Mesenchymal stem cell (in vitro differentiated cells and primary cell): ENCODE results near the gene C13orf46. TPM values are rescaled to one million over a fixed set of nuclear protein-coding genes. Genes with fewer than 3 reads are reported as not detected.

ENCODE experiments used
- DNase-seq: peaks from one replicate; pipeline ENCODE4 v3.0.0-alpha.2; 2013
- H2AFZ ChIP-seq: one replicate; pipeline ENCODE4 v1.6.1; 2013; ENCODE audit warnings: low read depth, mild to moderate bottlenecking, control low read depth, inconsistent platforms, low read length, moderate library complexity
- H2AK5ac ChIP-seq: 2 replicates; pipeline ENCODE4 v1.6.1; 2013; ENCODE audit warnings: low read length, moderate library complexity, mild to moderate bottlenecking, inconsistent platforms; ENCODE audit not compliant: severe bottlenecking
- H2BK120ac ChIP-seq: one replicate; pipeline ENCODE4 v1.6.1; 2013; ENCODE audit warnings: low read depth, mild to moderate bottlenecking, inconsistent platforms, low read length, moderate library complexity
- H2BK12ac ChIP-seq, 2 experiments: one replicate each; pipeline ENCODE4 v1.6.1; 2013; ENCODE audit warnings: inconsistent platforms in 2 of 2, low read length in 2 of 2, mild to moderate bottlenecking in 2 of 2, moderate library complexity in 2 of 2, control low read depth in 1 of 2
- H2BK15ac ChIP-seq: one replicate; pipeline ENCODE4 v1.6.1; 2013; ENCODE audit warnings: mild to moderate bottlenecking, low read depth, inconsistent platforms; ENCODE audit not compliant: poor library complexity, severe bottlenecking
- H2BK5ac ChIP-seq: 2 replicates; pipeline ENCODE4 v1.6.1; 2013; ENCODE audit warnings: low read depth, mild to moderate bottlenecking, low read length, control low read depth, inconsistent platforms; ENCODE audit not compliant: poor library complexity, severe bottlenecking
- H3K14ac ChIP-seq, 2 experiments: one replicate each; pipeline ENCODE4 v1.6.1; 2013; ENCODE audit warnings: inconsistent platforms in 2 of 2, low read length in 2 of 2, control low read depth in 1 of 2, mild to moderate bottlenecking in 1 of 2, moderate library complexity in 1 of 2
- H3K18ac ChIP-seq, 2 experiments: one replicate each; pipeline ENCODE4 v1.6.1; 2013; ENCODE audit warnings: inconsistent platforms in 2 of 2, low read length in 2 of 2, control low read depth in 1 of 2, low read depth in 1 of 2, mild to moderate bottlenecking in 1 of 2
- H3K23ac ChIP-seq, 2 experiments: one replicate each; pipeline ENCODE4 v1.6.1; 2013; ENCODE audit warnings: inconsistent platforms in 2 of 2, low read length in 2 of 2, mild to moderate bottlenecking in 2 of 2, moderate library complexity in 2 of 2, control low read depth in 1 of 2
- H3K27ac ChIP-seq: 2 replicates; pipeline ENCODE4 v1.5.1; 2013; ENCODE audit warnings: mild to moderate bottlenecking, moderate library complexity, low read length, control low read depth, inconsistent platforms; ENCODE audit not compliant: poor library complexity, severe bottlenecking
- H3K27me3 ChIP-seq, 2 experiments: 2 replicates each; pipeline versions ENCODE4 v1.6.1 to v1.7.0; 2013; ENCODE audit warnings: low read length in 2 of 2, mild to moderate bottlenecking in 2 of 2, moderate library complexity in 2 of 2, control low read depth in 1 of 2, inconsistent platforms in 1 of 2; ENCODE audit not compliant: control insufficient read depth in 1 of 2, insufficient read depth in 1 of 2
- H3K36me3 ChIP-seq, 2 experiments: 2 replicates each; pipeline versions ENCODE4 v1.6.1 to v1.7.0; 2013; ENCODE audit warnings: low read length in 2 of 2, control low read depth in 1 of 2, inconsistent platforms in 1 of 2, low read depth in 1 of 2, mild to moderate bottlenecking in 1 of 2; ENCODE audit not compliant: insufficient read depth in 2 of 2, control insufficient read depth in 1 of 2
- H3K4ac ChIP-seq, 2 experiments: one replicate each; pipeline ENCODE4 v1.6.1; 2013; ENCODE audit warnings: inconsistent platforms in 2 of 2, low read length in 2 of 2, mild to moderate bottlenecking in 2 of 2, moderate library complexity in 2 of 2, control low read depth in 1 of 2, low read depth in 1 of 2
- H3K4me1 ChIP-seq: 2 replicates; pipeline ENCODE4 v1.6.1; 2013; ENCODE audit warnings: low read depth, low read length, control low read depth; ENCODE audit not compliant: control insufficient read depth, insufficient read depth
- H3K4me2 ChIP-seq: 2 replicates; pipeline ENCODE4 v1.6.1; 2013; ENCODE audit warnings: low read length, mild to moderate bottlenecking, inconsistent platforms; ENCODE audit not compliant: poor library complexity, severe bottlenecking
- H3K4me3 ChIP-seq, 2 experiments: 2 replicates each; pipeline versions ENCODE4 v1.5.1 to v1.7.0; 2013; ENCODE audit warnings: low read length in 2 of 2, mild to moderate bottlenecking in 2 of 2, control low read depth in 1 of 2, low read depth in 1 of 2; ENCODE audit not compliant: insufficient read depth in 1 of 2
- H3K79me1 ChIP-seq: replicated peaks from 2 replicates; pipeline ENCODE4 v1.6.1; 2013; ENCODE audit warnings: mild to moderate bottlenecking, control low read depth, low read length, inconsistent platforms; ENCODE audit not compliant: poor library complexity, severe bottlenecking
- H3K9ac ChIP-seq: 2 replicates; pipeline ENCODE4 v1.7.0; 2013; ENCODE audit warnings: mild to moderate bottlenecking, low read length, moderate library complexity
- H3K9me3 ChIP-seq: 2 replicates; pipeline ENCODE4 v1.7.0; 2013; ENCODE audit warnings: mild to moderate bottlenecking, low read length; ENCODE audit not compliant: control insufficient read depth
- H4K8ac ChIP-seq: one replicate; pipeline ENCODE4 v1.6.1; 2013; ENCODE audit warnings: inconsistent platforms, mild to moderate bottlenecking, low read length, moderate library complexity
- H4K91ac ChIP-seq: one replicate; pipeline ENCODE4 v1.6.1; 2013; ENCODE audit warnings: mild to moderate bottlenecking, low read length, inconsistent platforms
- WGBS: methylation state at CpG from one replicate; pipeline ENCODE4 v1.1.7; 2013; ENCODE audit warnings: mixed read lengths; 5-methylcytosine and 5-hydroxymethylcytosine counted together
- polyA plus RNA-seq, 2 experiments: library from polyadenylated mRNA; stranded (reverse); fragments of 200-250 nt; gene quantifications; one replicate each; pipeline ENCODE4 v1.2.3, GENCODE V29; 2013

The C13orf46 gene
- 0.43 TPM for polyA plus RNA-seq (2013, experiment 1 of 2)
- polyA plus RNA-seq (2013, experiment 2 of 2) = 0.45 TPM

DNA sequence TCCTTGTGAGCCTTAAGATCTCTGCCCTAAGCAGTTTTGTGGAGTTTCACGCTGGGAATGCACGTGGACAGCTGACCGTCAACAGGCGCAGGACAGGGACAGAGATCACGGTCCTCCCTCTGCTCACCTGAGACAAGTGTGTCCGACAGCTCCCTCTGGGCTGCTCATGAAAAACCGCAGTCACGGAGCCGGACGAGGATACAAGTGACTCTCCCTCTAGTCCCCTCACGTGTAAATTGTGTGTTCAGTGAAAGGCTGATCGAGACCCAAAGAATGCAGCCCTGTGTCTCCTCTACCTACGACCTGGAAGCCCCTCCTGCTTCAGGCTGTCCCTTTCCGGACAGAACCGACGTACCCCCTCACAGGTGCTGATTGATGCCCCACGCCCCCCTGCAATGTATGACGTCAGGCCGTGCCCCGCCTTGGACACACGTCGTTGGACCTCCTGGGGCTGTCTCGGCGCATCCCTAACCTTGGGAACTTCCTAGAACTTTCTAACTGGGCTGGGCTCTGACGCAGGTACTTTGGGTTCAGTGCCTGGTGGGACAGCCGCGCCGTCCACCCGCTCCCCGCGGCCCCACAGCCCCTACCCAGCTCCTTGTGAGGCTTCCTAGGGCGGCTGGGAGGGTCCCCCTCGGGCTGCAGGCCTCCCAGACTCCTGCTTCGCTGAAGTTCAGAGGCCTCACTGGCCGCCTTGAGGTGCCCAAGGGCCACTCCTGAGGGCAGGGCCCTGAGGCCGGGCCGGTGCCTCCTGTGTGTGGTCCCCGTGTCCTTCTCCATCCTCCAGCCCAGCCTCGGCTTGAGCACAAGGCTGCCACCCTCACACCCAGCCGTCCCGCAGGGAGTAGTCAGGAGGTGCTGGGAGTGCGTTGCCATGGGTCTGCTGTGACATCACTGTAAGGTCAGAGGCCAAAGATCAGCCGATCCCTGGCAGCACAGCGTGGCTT is at the start of gene C13orf46:
C13orf46 (minus strand) TSS at position 859 of the 947 bp plus-strand sequence; CDS start at position 780, 79 bp downstream.
- no peak within 1 kb of the TSS for H3K14ac ChIP-seq
- no peak within 1 kb of the TSS for H3K27ac ChIP-seq
- no peak within 1 kb of the TSS for H2BK5ac ChIP-seq
- H3K23ac ChIP-seq = no peak within 1 kb of the TSS
- peaks cover 80 to 89% of the 10 kb centered on the region in 2 experiments for H3K36me3 ChIP-seq
- H3K4me2 ChIP-seq = no peak within 1 kb of the TSS
- DNase-seq = no peak
- 95% methylated on average over 43 of the region's 44 CpGs for WGBS
- H3K27me3 ChIP-seq = no peaks in the 10 kb centered on the region
- H2BK120ac ChIP-seq = no peak within 1 kb of the TSS
- H3K9me3 ChIP-seq = no peaks in the 10 kb centered on the region
- H3K4me3 ChIP-seq = peak within 1 kb of the TSS in 1 of 2 experiments; percentile 5
- H2BK12ac ChIP-seq = no peak within 1 kb of the TSS
- H3K9ac ChIP-seq = no peak within 1 kb of the TSS
- no peak within 1 kb of the TSS for H3K4ac ChIP-seq
- H3K79me1 ChIP-seq = peaks cover 44% of the 10 kb centered on the region
- H2AK5ac ChIP-seq = no peak within 1 kb of the TSS
- no peak within 1 kb of the TSS for H4K8ac ChIP-seq
- no peak within 1 kb of the TSS for H2AFZ ChIP-seq
- H2BK15ac ChIP-seq = no peak within 1 kb of the TSS
- no peak within 1 kb of the TSS for H3K18ac ChIP-seq
- peaks cover 24% of the 10 kb centered on the region for H3K4me1 ChIP-seq
- H4K91ac ChIP-seq = no peak within 1 kb of the TSS

DNA sequence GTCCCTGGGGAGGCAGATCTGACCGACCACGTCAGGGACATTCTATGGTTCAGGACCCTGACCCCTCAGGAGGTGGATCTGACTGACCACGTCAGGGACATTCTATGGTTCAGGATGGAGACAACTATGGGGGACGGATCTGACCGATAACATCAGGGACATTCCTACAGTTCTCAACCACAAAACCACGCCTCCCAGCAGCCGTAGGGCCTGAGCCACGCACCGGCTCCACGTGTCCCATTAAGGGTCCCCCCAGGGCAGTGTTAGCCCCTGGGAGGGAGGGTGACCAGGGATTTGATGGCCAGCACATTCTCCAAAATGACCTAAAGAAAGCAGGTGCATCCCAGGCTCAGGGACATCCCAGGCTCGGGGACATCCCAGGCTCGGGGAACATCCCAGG is 49.0 kb upstream of the C13orf46 start:
- H3K4ac ChIP-seq = no peak overlapping the region
- WGBS = 96% methylated on average over 10 of the region's 12 CpGs
- H2AFZ ChIP-seq = no peak overlapping the region
- no peak overlapping the region for H2BK120ac ChIP-seq
- no peak for DNase-seq
- H3K9ac ChIP-seq = no peak overlapping the region
- peaks cover 27% of the 10 kb centered on the region for H3K79me1 ChIP-seq
- no peak overlapping the region for H3K23ac ChIP-seq
- H3K27me3 ChIP-seq = no peaks in the 10 kb centered on the region
- no peak overlapping the region for H3K27ac ChIP-seq
- H2BK12ac ChIP-seq = no peak overlapping the region
- H4K91ac ChIP-seq = no peak overlapping the region
- H3K4me1 ChIP-seq = peaks cover 45% of the 10 kb centered on the region
- no peak overlapping the region for H3K18ac ChIP-seq
- no peak overlapping the region for H2BK5ac ChIP-seq
- H3K4me3 ChIP-seq = no peak overlapping the region
- no peak overlapping the region for H2BK15ac ChIP-seq
- H3K4me2 ChIP-seq = no peak overlapping the region
- H3K36me3 ChIP-seq = peaks cover 82 to 86% of the 10 kb centered on the region in 2 experiments
- H4K8ac ChIP-seq = no peak overlapping the region
- no peak overlapping the region for H2AK5ac ChIP-seq
- no peaks in the 10 kb centered on the region for H3K9me3 ChIP-seq
- no peak overlapping the region for H3K14ac ChIP-seq

DNA sequence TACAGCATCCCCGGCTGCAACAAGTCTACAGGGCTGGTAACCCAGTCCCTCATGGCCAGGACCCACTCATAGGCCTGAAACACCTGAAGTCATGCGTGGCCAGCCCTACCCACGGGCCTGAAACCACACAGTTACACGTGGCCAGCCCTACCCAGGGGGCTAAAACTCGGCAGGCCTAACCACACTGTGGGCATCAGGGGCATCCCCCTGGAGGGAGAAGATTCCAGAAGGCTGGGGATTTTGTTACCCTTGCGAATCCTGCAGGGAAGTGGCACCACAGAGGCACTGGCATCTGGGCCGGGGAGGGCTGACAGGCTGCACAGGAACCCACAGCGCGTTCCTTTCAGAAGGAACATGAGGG is 48.4 kb upstream of the C13orf46 start:
- H3K9ac ChIP-seq = no peak overlapping the region

DNA sequence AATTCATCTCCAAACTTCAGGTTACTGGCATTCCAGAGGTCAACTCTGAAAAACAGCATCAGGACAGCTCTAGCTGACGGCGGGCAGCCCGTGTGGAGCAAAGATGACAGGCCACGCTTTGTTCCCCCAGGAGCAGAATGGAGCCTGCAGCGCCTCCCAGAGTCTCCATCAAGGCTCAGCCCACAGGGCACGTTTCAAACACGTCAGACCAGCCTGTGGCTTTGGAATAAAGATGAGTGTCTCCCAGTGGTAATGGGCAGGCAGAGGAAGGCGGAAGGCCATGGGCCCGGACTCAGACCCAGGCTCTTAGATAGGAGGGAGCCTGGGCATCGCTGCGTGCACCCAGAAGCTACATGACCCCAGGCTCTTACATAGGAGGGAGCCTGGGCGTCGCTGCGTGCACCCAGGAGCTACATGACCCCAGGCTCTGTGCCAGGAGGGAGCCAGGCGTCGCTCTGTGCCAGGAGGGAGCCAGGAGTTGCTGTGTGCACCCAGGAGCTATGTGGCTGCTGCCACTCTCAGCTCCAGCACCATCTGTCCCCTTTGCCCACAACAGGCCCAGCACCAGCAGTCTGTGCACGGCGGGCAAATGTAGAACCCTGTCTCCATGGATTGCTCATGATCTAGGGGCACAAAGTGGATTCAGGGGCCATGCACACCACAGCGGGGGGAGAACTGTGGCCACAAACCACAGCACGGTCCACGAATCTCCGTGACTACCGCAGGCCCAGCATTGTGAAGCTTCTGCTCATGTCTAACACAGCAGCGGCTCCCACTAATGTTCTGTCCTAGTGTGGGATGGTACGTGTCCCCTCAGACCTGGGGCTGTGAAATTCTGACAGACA is 47.8 kb upstream of the C13orf46 start:
- Histone ChIP-seq H3K27ac (no peak overlapping the region), H2AK5ac (no peak overlapping the region), H3K23ac (no peak overlapping the region), H3K9me3 (no peaks in the 10 kb centered on the region), H3K27me3 (no peaks in the 10 kb centered on the region), H2BK12ac (no peak overlapping the region), H4K8ac (no peak overlapping the region), H3K79me1 (peaks cover 33% of the 10 kb centered on the region), H3K36me3 (peaks cover 90% of the 10 kb centered on the region in 2 experiments), H2BK5ac (no peak overlapping the region), H2AFZ (no peak overlapping the region), H3K14ac (no peak overlapping the region), H3K4me1 (peaks cover 37% of the 10 kb centered on the region), H3K4ac (no peak overlapping the region), H4K91ac (peak overlapping the region; percentile 72), H2BK15ac (no peak overlapping the region), H3K4me2 (no peak overlapping the region), H2BK120ac (no peak overlapping the region), H3K9ac (no peak overlapping the region), H3K4me3 (no peak overlapping the region), H3K18ac (no peak overlapping the region)
- WGBS = 94% methylated on average over 25 of the region's 25 CpGs
- DNase-seq = no peak

More for the DNA sequence above, 48.4 kb upstream of the C13orf46 start:
- H2BK120ac ChIP-seq = no peak overlapping the region
- no peak overlapping the region for H3K14ac ChIP-seq
- H3K27me3 ChIP-seq = no peaks in the 10 kb centered on the region
- H3K27ac ChIP-seq = no peak overlapping the region
- H3K4ac ChIP-seq = no peak overlapping the region
- peaks cover 85 to 89% of the 10 kb centered on the region in 2 experiments for H3K36me3 ChIP-seq
- no peak for DNase-seq
- H3K18ac ChIP-seq = no peak overlapping the region
- peak overlapping the region; percentile 17 for H2AK5ac ChIP-seq
- no peak overlapping the region for H3K4me2 ChIP-seq
- H2BK12ac ChIP-seq = no peak overlapping the region
- no peak overlapping the region for H3K4me3 ChIP-seq
- H3K79me1 ChIP-seq = peaks cover 29% of the 10 kb centered on the region
- H3K9me3 ChIP-seq = no peaks in the 10 kb centered on the region
- H3K4me1 ChIP-seq = peaks cover 42% of the 10 kb centered on the region
- no peak overlapping the region for H3K23ac ChIP-seq
- no peak overlapping the region for H2AFZ ChIP-seq
- no peak overlapping the region for H2BK5ac ChIP-seq
- WGBS = 95% methylated on average over 9 of the region's 9 CpGs
- H4K8ac ChIP-seq = no peak overlapping the region
- H4K91ac ChIP-seq = peak overlapping the region; percentile 72
- no peak overlapping the region for H2BK15ac ChIP-seq
